Measurements from ENCODE around the gene GJD2. TPM values are rescaled to one million over a fixed set of nuclear protein-coding genes. Genes with fewer than 3 reads are reported as not detected.

The GJD2 gene
- total RNA-seq, 1 donor from 2014 or later = not detected

- H3F3A ChIP-seq (ENCODE audit: low read depth) = peaks cover 24% of the 10 kb centered on the region
- peaks cover 18% of the 10 kb centered on the region for H3K4me1 ChIP-seq
- no peak for DNase-seq (ENCODE audit: low spot score)
- H4K20me1 ChIP-seq (ENCODE audit: low read depth) = no peaks in the 10 kb centered on the region
- no peak overlapping the region for H3K4me3 ChIP-seq
- H3K4me3 Mint-ChIP-seq = no peak overlapping the region
- H3K4me1 Mint-ChIP-seq = peaks cover 43% of the 10 kb centered on the region
- no peaks in the 10 kb centered on the region for H3K9me3 Mint-ChIP-seq
- H3K79me2 ChIP-seq (ENCODE audit: low read depth) = no peaks in the 10 kb centered on the region
- no peaks in the 10 kb centered on the region for H3K9me3 ChIP-seq (ENCODE audit: low read depth)
- H3K27ac ChIP-seq = no peak overlapping the region
- H3K27ac Mint-ChIP-seq = no peak overlapping the region
- H3K36me3 Mint-ChIP-seq = no peaks in the 10 kb centered on the region
- TF ChIP-seq EZH2 (IDR thresholded peaks at IDR 0.05) (no peak), EZH2phosphoT487 (IDR thresholded peaks at IDR 0.05) (no peak)
- TF ChIP-seq, protein P1, sequence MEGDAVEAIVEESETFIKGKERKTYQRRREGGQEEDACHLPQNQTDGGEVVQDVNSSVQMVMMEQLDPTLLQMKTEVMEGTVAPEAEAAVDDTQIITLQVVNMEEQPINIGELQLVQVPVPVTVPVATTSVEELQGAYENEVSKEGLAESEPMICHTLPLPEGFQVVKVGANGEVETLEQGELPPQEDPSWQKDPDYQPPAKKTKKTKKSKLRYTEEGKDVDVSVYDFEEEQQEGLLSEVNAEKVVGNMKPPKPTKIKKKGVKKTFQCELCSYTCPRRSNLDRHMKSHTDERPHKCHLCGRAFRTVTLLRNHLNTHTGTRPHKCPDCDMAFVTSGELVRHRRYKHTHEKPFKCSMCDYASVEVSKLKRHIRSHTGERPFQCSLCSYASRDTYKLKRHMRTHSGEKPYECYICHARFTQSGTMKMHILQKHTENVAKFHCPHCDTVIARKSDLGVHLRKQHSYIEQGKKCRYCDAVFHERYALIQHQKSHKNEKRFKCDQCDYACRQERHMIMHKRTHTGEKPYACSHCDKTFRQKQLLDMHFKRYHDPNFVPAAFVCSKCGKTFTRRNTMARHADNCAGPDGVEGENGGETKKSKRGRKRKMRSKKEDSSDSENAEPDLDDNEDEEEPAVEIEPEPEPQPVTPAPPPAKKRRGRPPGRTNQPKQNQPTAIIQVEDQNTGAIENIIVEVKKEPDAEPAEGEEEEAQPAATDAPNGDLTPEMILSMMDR (IDR thresholded peaks at IDR 0.05) = no peak
- no peaks in the 10 kb centered on the region for H3K27me3 ChIP-seq
- H3K36me3 ChIP-seq = no peaks in the 10 kb centered on the region
- H3K9ac ChIP-seq = no peak overlapping the region
- no peak overlapping the region for H2AFZ ChIP-seq (replicated peaks)
- H3K27me3 Mint-ChIP-seq (ENCODE audit: insufficient read depth, low read depth) = peaks cover 4% of the 10 kb centered on the region
- no peak overlapping the region for H3K4me2 ChIP-seq
Measured at GRCh38 chr15:34725556-34725955, 29.2 kb downstream of the GJD2 start.

- no peaks in the 10 kb centered on the region for H3K36me3 Mint-ChIP-seq
- no peak overlapping the region for H3K27ac Mint-ChIP-seq
- Histone ChIP-seq H4K20me1 (ENCODE audit: low read depth) (no peaks in the 10 kb centered on the region), H3K36me3 (no peaks in the 10 kb centered on the region), H3K4me2 (no peak overlapping the region), H3F3A (ENCODE audit: low read depth) (peaks cover 25% of the 10 kb centered on the region), H3K4me3 (no peak overlapping the region), H2AFZ (replicated peaks) (no peak overlapping the region), H3K4me1 (peaks cover 25% of the 10 kb centered on the region), H3K9me3 (ENCODE audit: low read depth) (no peaks in the 10 kb centered on the region), H3K9ac (no peak overlapping the region), H3K79me2 (ENCODE audit: low read depth) (no peaks in the 10 kb centered on the region), H3K27me3 (no peaks in the 10 kb centered on the region), H3K27ac (no peak overlapping the region)
- H3K27me3 Mint-ChIP-seq (ENCODE audit: insufficient read depth, low read depth) = peaks cover 4% of the 10 kb centered on the region
- H3K4me3 Mint-ChIP-seq = no peak overlapping the region
- TF ChIP-seq, protein P1 (IDR thresholded peaks at IDR 0.05) = no peak
- no peaks in the 10 kb centered on the region for H3K9me3 Mint-ChIP-seq
- peaks cover 54% of the 10 kb centered on the region for H3K4me1 Mint-ChIP-seq
- no peak for DNase-seq (ENCODE audit: low spot score)
Measured at GRCh38 chr15:34724481-34724880, 30.3 kb downstream of the GJD2 start.

DNA sequence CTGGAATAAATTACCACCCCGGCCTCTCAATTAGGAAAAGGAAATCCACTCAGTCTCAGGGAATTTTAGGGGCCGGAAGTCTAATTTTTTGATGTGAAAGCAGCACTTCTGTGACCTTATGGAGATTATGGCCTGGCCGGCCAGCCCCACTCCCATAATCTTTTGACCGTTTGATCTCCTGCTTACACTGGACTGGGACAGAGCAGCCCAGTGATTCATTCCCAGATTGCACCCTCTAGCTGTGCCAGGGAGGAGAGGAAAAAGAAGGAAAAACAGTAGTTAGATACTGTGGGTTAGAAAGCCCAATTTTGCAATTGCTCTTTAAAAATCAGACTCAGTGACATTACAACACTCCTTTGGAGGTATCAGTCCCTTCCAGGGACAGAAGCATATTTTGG is 32.4 kb downstream of the GJD2 start:
- peak overlapping the region; percentile 78 for H3K4me2 ChIP-seq
- peaks cover 29% of the 10 kb centered on the region for H3K4me1 ChIP-seq
- Mint-ChIP-seq H3K4me3 (peak overlapping the region; percentile 78), H3K27ac (peak overlapping the region; percentile 84), H3K36me3 (no peaks in the 10 kb centered on the region), H3K9me3 (no peaks in the 10 kb centered on the region), H3K4me1 (peaks cover 68% of the 10 kb centered on the region), H3K27me3 (ENCODE audit: insufficient read depth, low read depth) (no peaks in the 10 kb centered on the region)
- H3K27me3 ChIP-seq = no peaks in the 10 kb centered on the region
- peaks cover 25% of the 10 kb centered on the region for H3F3A ChIP-seq (ENCODE audit: low read depth)
- DNase-seq (ENCODE audit: low spot score) = peak; percentile 43
- H4K20me1 ChIP-seq (ENCODE audit: low read depth) = no peaks in the 10 kb centered on the region
- H3K36me3 ChIP-seq = no peaks in the 10 kb centered on the region
- H3K79me2 ChIP-seq (ENCODE audit: low read depth) = no peaks in the 10 kb centered on the region
- H3K4me3 ChIP-seq = peak overlapping the region; percentile 39
- peak overlapping the region; percentile 68 for H3K27ac ChIP-seq
- H2AFZ ChIP-seq (replicated peaks) = peak overlapping the region; percentile 71
- no peak overlapping the region for H3K9ac ChIP-seq
- TF ChIP-seq EZH2 (IDR thresholded peaks at IDR 0.05) (no peak), EZH2phosphoT487 (IDR thresholded peaks at IDR 0.05) (no peak)
- TF ChIP-seq, protein P1 (IDR thresholded peaks at IDR 0.05) = no peak
- no peaks in the 10 kb centered on the region for H3K9me3 ChIP-seq (ENCODE audit: low read depth)

Measured in neural progenitor cell (in vitro differentiated cells).